Measurements from ENCODE around the gene TRPM2. TPM values are rescaled to one million over a fixed set of nuclear protein-coding genes. Genes with fewer than 3 reads are reported as not detected.

Gene TRPM2
- total and polyA plus RNA-seq, 2 donors (not counting 3 experiments of a cell fraction or from before 2014, with no cell fraction given), result not detected

DNA sequence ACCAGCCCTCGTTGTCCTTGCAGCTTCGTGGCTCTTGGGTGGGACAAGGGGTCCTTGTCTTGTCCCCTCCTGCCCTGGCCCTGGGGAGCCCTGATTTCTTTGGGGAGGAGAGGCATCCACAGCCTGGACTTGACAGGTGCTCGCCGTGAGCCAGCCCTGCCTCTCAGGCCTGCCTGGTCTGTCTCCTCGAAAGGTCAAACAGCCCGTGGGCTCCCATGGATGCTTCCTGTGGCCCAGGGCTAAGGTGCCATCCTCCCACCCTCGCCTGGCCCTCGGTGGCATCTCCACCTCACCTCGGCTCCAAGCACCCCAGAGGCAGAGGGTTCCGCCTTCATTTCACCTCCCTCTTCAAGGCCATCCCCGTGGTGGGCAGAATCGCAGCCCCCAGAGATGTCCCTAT lies 110.9 kb downstream of the TRPM2 start:
- POLR2A ChIA-PET, result no interaction called here
- DNase-seq (ENCODE audit: low read depth, low spot score) (no peak), FAIRE-seq (no peak)
- no peaks in the 10 kb centered on the region for H3K36me3 ChIP-seq (ENCODE audit: control insufficient read depth in 2 of 2, extremely low read depth in 1 of 2, insufficient read depth in 2 of 2, low read length in 2 of 2)
- intact Hi-C loops (cut with micrococcal nuclease), result no loop called here
- no peaks in the 10 kb centered on the region for H3K79me2 ChIP-seq (ENCODE audit: control insufficient read depth, insufficient read depth, low read length)
- CTCF ChIA-PET, result no interaction called here
- no peaks in the 10 kb centered on the region for H3K4me1 ChIP-seq (ENCODE audit: control insufficient read depth, extremely low read depth, insufficient read depth, low read length)
- H4K20me1 ChIP-seq (replicated peaks; ENCODE audit: control insufficient read depth, extremely low read depth, insufficient read depth, low read length), result no peaks in the 10 kb centered on the region
- no peak overlapping the region for H3K9ac ChIP-seq (replicated peaks; ENCODE audit: extremely low read depth, insufficient read depth, low read length)
- no peaks in the 10 kb centered on the region for H3K9me1 ChIP-seq (replicated peaks; ENCODE audit: control insufficient read depth, extremely low read depth, insufficient read depth, low read length)
- BruUV-seq (replicated peaks), result no TSS peak
- dilution Hi-C loops (cut with MboI; ENCODE audit: extremely low pct_ligation_motif_present, low sequenced_read_pairs), result no loop called here
- no peak overlapping the region for H3K27ac ChIP-seq (ENCODE audit: insufficient read depth, low read depth, low read length)
- no peaks in the 10 kb centered on the region for H3K27me3 ChIP-seq (ENCODE audit: control insufficient read depth in 2 of 2, insufficient read depth in 2 of 2, low read length in 2 of 2)
- no peak for TF ChIP-seq EZH2 (IDR thresholded peaks at IDR 0.05; ENCODE audit: borderline replicate concordance, low read depth, low read length, severe bottlenecking)
- no peak for TF ChIP-seq JUN (IDR thresholded peaks at IDR 0.05; ENCODE audit: borderline replicate concordance, insufficient read depth, insufficient read length, low read depth)
- no peaks in the 10 kb centered on the region for H3K9me3 ChIP-seq (replicated peaks; ENCODE audit: control insufficient read depth, insufficient read depth, low read length)
- no peak overlapping the region for H2AFZ ChIP-seq (ENCODE audit: low read depth, low read length)
- no peak overlapping the region for H3K4me3 ChIP-seq (replicated peaks in 1 of 3; ENCODE audit: insufficient read depth in 1 of 3, low read depth in 1 of 3, low read length in 3 of 3)
- H3K4me2 ChIP-seq (ENCODE audit: insufficient read depth, low read length), result no peak overlapping the region

DNA sequence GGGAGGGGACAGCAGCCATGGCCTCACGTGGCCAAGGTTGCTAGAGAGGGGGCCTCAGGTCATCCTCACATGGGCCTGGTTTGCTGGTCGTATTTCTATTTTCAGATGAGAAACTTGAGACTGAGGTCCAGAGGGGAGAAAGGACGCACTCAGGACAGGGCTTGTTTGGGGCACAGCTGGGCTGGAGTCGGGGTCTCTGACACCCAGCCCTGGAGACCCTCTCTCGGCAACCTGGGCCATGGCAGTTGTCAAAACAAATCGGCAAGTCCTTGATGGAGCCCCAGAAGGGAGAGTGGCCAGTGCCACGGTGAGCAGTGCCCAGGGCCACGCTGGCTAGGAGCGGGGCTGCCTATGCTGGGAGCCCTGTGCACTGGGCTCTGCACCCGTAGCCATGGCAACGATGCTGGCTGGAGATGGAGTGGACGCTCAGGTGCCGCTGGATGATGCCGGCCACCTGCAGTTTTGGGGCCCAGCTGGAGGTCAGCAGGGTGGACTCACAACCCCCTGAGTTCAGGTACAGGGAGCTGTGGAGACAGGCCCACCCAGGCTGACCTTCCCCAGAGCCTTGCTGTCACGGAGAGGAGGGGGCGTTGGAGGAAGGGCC lies 113.0 kb downstream of the TRPM2 start:
- Histone ChIP-seq H3K79me2 (ENCODE audit: control insufficient read depth, insufficient read depth, low read length) (no peaks in the 10 kb centered on the region), H3K9me3 (replicated peaks; ENCODE audit: control insufficient read depth, insufficient read depth, low read length) (no peaks in the 10 kb centered on the region), H3K4me1 (ENCODE audit: control insufficient read depth, extremely low read depth, insufficient read depth, low read length) (no peaks in the 10 kb centered on the region), H3K27me3 (ENCODE audit: control insufficient read depth in 2 of 2, insufficient read depth in 2 of 2, low read length in 2 of 2) (no peaks in the 10 kb centered on the region), H3K4me3 (replicated peaks in 1 of 3; ENCODE audit: insufficient read depth in 1 of 3, low read depth in 1 of 3, low read length in 3 of 3) (no peak overlapping the region), H3K27ac (ENCODE audit: insufficient read depth, low read depth, low read length) (no peak overlapping the region), H3K9me1 (replicated peaks; ENCODE audit: control insufficient read depth, extremely low read depth, insufficient read depth, low read length) (no peaks in the 10 kb centered on the region), H3K36me3 (ENCODE audit: control insufficient read depth in 2 of 2, extremely low read depth in 1 of 2, insufficient read depth in 2 of 2, low read length in 2 of 2) (no peaks in the 10 kb centered on the region), H3K4me2 (ENCODE audit: insufficient read depth, low read length) (no peak overlapping the region), H3K9ac (replicated peaks; ENCODE audit: extremely low read depth, insufficient read depth, low read length) (no peak overlapping the region), H4K20me1 (replicated peaks; ENCODE audit: control insufficient read depth, extremely low read depth, insufficient read depth, low read length) (no peaks in the 10 kb centered on the region), H2AFZ (ENCODE audit: low read depth, low read length) (no peak overlapping the region)
- intact Hi-C loops (cut with micrococcal nuclease) (no loop called here), dilution Hi-C loops (cut with MboI; ENCODE audit: extremely low pct_ligation_motif_present, low sequenced_read_pairs) (no loop called here)
- ChIA-PET CTCF (interaction anchor here (0.6 kb wide), 1 partner anchor 24 kb away, joined by 3 read pairs; no protein-coding TSS in a partner anchor), POLR2A (no interaction called here)
- TF ChIP-seq EZH2 (IDR thresholded peaks at IDR 0.05; ENCODE audit: borderline replicate concordance, low read depth, low read length, severe bottlenecking) (no peak), MYC (IDR thresholded peaks at IDR 0.05; ENCODE audit: low read depth, low read length) (no peak)
- BruUV-seq (replicated peaks), result no TSS peak
- DNase-seq (ENCODE audit: low read depth, low spot score) (no peak), FAIRE-seq (no peak)

Data from endothelial cell of umbilical vein (primary cell).